GM23338 (cell line): ENCODE measurements around the gene RSPH1. TPM values are rescaled to one million over a fixed set of nuclear protein-coding genes. Genes with fewer than 3 reads are reported as not detected.

Experiments used
- ATAC-seq: fragments of 200-7000 bp; cut with Tn5 transposase; 3 replicates; pipeline ENCODE4 v1.9.1; 2020
- DNase-seq: peaks from one replicate; pipeline ENCODE4 v3.0.0-alpha.2; 2015; ENCODE audit warnings: low spot score
- H2AFZ ChIP-seq: fragments of 200-600 bp; sonication (generic); 2 replicates; pipeline ENCODE4 v1.8.0; 2016; ENCODE audit warnings: antibody characterized with exemption, mild to moderate bottlenecking, moderate library complexity
- H3F3A ChIP-seq: fragments of 200-600 bp; sonication (generic); replicated peaks from 2 replicates; pipeline ENCODE4 v1.8.0; 2017; ENCODE audit warnings: antibody characterized with exemption, mixed run types, low read depth
- H3K27ac ChIP-seq: fragments of 200-600 bp; sonication (generic); 2 replicates; pipeline ENCODE4 v1.6.1; 2016; ENCODE audit warnings: low read depth
- H3K27me3 ChIP-seq: fragments of 200-600 bp; sonication (generic); 2 replicates; pipeline ENCODE4 v1.8.0; 2016; ENCODE audit warnings: mild to moderate bottlenecking, mixed run types, moderate library complexity; ENCODE audit not compliant: insufficient read depth
- H3K36me3 ChIP-seq: fragments of 200-600 bp; sonication (generic); 2 replicates; pipeline ENCODE4 v1.8.0; 2016; ENCODE audit warnings: mild to moderate bottlenecking; ENCODE audit not compliant: insufficient read depth
- H3K4me1 ChIP-seq: fragments of 200-600 bp; sonication (generic); 2 replicates; pipeline ENCODE4 v1.8.0; 2016; ENCODE audit warnings: mild to moderate bottlenecking, moderate library complexity; ENCODE audit not compliant: insufficient read depth
- H3K4me2 ChIP-seq: fragments of 200-600 bp; sonication (generic); 2 replicates; pipeline ENCODE4 v1.7.1; 2017; ENCODE audit warnings: mixed run types
- H3K4me3 ChIP-seq: fragments of 200-600 bp; sonication (generic); 2 replicates; pipeline ENCODE4 v1.6.1; 2016; ENCODE audit warnings: mixed run types
- H3K79me2 ChIP-seq: fragments of 200-600 bp; sonication (generic); replicated peaks from 2 replicates; pipeline ENCODE4 v1.8.0; 2017; ENCODE audit warnings: mild to moderate bottlenecking; ENCODE audit not compliant: insufficient read depth
- H3K9me2 ChIP-seq: fragments of 200-600 bp; sonication (generic); 2 replicates; pipeline ENCODE4 v1.8.0; 2017; ENCODE audit not compliant: insufficient read depth
- H4K20me1 ChIP-seq: fragments of 200-600 bp; sonication (generic); replicated peaks from 2 replicates; pipeline ENCODE4 v1.8.0; 2017; ENCODE audit warnings: mild to moderate bottlenecking; ENCODE audit not compliant: insufficient read depth
- H3K27ac Mint-ChIP-seq: 2 replicates; pipeline ENCODE4 v1.8.0; 2020; ENCODE audit warnings: inconsistent platforms, mild to moderate bottlenecking, moderate library complexity, mixed read lengths
- H3K27me3 Mint-ChIP-seq: 3 replicates; pipeline ENCODE4 v1.8.0; 2022; ENCODE audit warnings: low read depth, mild to moderate bottlenecking, moderate library complexity, mixed read lengths, inconsistent platforms; ENCODE audit not compliant: insufficient read depth, poor library complexity
- H3K36me3 Mint-ChIP-seq: 3 replicates; pipeline ENCODE4 v1.8.0; 2021; ENCODE audit warnings: low read depth, mild to moderate bottlenecking, inconsistent platforms, moderate library complexity, mixed read lengths
- H3K4me1 Mint-ChIP-seq: 3 replicates; pipeline ENCODE4 v1.8.0; 2020; ENCODE audit warnings: mild to moderate bottlenecking, inconsistent platforms, mixed read lengths
- H3K4me3 Mint-ChIP-seq: 3 replicates; pipeline ENCODE4 v1.8.0; 2021; ENCODE audit warnings: moderate library complexity, mild to moderate bottlenecking, inconsistent platforms, mixed read lengths
- H3K9me3 Mint-ChIP-seq: 3 replicates; pipeline ENCODE4 v1.8.0; 2020; ENCODE audit warnings: moderate library complexity, mild to moderate bottlenecking, inconsistent platforms, mixed read lengths
- CREB1 ChIP-seq: fragments of 250-450 bp; sonication (Bioruptor Pico); IDR thresholded peaks from 2 replicates; pipeline ENCODE4 v1.5.0; 2020; ENCODE audit warnings: low read depth, mild to moderate bottlenecking, moderate library complexity
- JUNB ChIP-seq: IDR thresholded peaks from one replicate; pipeline ENCODE4 v1.6.1; 2016; ENCODE audit warnings: antibody characterized with exemption; ENCODE audit not compliant: unreplicated experiment
- NANOG ChIP-seq: IDR thresholded peaks from 2 replicates; pipeline ENCODE4 v1.6.1; 2016; ENCODE audit warnings: antibody characterized with exemption, borderline replicate concordance
- REST ChIP-seq: IDR thresholded peaks from one replicate; pipeline ENCODE4 v1.6.1; 2018; ENCODE audit warnings: antibody characterized with exemption; ENCODE audit not compliant: unreplicated experiment
- ZNF331 ChIP-seq: fragments of 250-450 bp; sonication (Bioruptor Pico); IDR thresholded peaks from 2 replicates; pipeline ENCODE4 v1.5.0; 2020; ENCODE audit warnings: low read depth, mild to moderate bottlenecking, moderate library complexity
- polyA plus RNA-seq: library from polyadenylated mRNA; unstranded; fragments of >200 nt; fragmentation: Nextera tagmentation; extraction: Ambion mirVana; gene quantifications from 2 replicates; pipeline ENCODE4 v1.2.1, GENCODE V29; 2016
- total RNA-seq: library from RNA; depleted of rRNA; stranded (reverse); fragments of >200 nt; shearing (Covaris generic); gene quantifications from 2 replicates; pipeline ENCODE4 v1.2.3, GENCODE V29; 2014
- TF ChIP-seq, protein P1 (sequence below): IDR thresholded peaks from 2 replicates; pipeline ENCODE4 v1.6.1; 2016; ENCODE audit warnings: antibody characterized with exemption
- TF ChIP-seq, protein P2 (sequence below): fragments of 250-450 bp; sonication (Bioruptor Pico); IDR thresholded peaks from 2 replicates; pipeline ENCODE4 v1.5.0; 2020; ENCODE audit warnings: mild to moderate bottlenecking, moderate library complexity

RSPH1 gene
- total and polyA plus RNA-seq, 2 experiments from 2014 or later, result 0.23 TPM; not detected in 1

- TF ChIP-seq JUNB, result no peak
- TF ChIP-seq, protein P1, sequence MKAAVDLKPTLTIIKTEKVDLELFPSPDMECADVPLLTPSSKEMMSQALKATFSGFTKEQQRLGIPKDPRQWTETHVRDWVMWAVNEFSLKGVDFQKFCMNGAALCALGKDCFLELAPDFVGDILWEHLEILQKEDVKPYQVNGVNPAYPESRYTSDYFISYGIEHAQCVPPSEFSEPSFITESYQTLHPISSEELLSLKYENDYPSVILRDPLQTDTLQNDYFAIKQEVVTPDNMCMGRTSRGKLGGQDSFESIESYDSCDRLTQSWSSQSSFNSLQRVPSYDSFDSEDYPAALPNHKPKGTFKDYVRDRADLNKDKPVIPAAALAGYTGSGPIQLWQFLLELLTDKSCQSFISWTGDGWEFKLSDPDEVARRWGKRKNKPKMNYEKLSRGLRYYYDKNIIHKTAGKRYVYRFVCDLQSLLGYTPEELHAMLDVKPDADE, result no peak
- TF ChIP-seq CREB1, result no peak
- no peak for TF ChIP-seq NANOG
- no peak for TF ChIP-seq REST
Observed at GRCh38 chr21:42431196-42431595, 64.8 kb downstream of the RSPH1 start (continued).

DNA sequence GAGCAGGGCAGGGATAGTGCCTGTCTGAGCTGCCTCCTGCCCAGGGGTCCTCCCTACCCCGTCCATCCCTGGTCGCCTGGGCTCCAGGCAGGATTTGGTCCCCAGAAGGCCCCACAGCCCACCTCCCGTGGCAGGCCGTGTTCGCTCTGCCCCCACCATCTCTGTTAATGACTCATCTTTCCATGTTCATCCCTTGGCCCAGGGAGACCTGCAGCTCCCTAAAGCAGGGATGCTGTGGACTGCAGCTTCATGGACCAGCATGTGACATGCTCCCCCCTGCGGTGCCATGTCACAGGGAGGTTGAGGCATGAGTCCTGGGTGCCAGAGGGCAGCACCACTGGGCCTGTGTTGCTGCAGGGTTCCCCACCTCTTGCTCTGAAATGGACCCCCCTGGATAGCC lies 65.5 kb downstream of the RSPH1 start:
- Mint-ChIP-seq H3K4me3 (no peak overlapping the region), H3K9me3 (peaks cover 27% of the 10 kb centered on the region), H3K27ac (no peak overlapping the region), H3K4me1 (no peaks in the 10 kb centered on the region), H3K27me3 (peaks cover 7% of the 10 kb centered on the region), H3K36me3 (no peaks in the 10 kb centered on the region)
- Histone ChIP-seq H3K4me1 (no peaks in the 10 kb centered on the region), H3K79me2 (no peaks in the 10 kb centered on the region), H3K4me3 (no peak overlapping the region), H2AFZ (no peak overlapping the region), H3F3A (no peaks in the 10 kb centered on the region), H3K27ac (no peak overlapping the region), H3K27me3 (no peaks in the 10 kb centered on the region), H4K20me1 (no peaks in the 10 kb centered on the region), H3K36me3 (no peaks in the 10 kb centered on the region), H3K9me2 (no peaks in the 10 kb centered on the region), H3K4me2 (no peak overlapping the region)
- DNase-seq (no peak), ATAC-seq (no peak)
- TF ChIP-seq ZNF331 (CRISPR knock-in tag) (no peak), CREB1 (no peak), JUNB (no peak)
- TF ChIP-seq, protein P2, sequence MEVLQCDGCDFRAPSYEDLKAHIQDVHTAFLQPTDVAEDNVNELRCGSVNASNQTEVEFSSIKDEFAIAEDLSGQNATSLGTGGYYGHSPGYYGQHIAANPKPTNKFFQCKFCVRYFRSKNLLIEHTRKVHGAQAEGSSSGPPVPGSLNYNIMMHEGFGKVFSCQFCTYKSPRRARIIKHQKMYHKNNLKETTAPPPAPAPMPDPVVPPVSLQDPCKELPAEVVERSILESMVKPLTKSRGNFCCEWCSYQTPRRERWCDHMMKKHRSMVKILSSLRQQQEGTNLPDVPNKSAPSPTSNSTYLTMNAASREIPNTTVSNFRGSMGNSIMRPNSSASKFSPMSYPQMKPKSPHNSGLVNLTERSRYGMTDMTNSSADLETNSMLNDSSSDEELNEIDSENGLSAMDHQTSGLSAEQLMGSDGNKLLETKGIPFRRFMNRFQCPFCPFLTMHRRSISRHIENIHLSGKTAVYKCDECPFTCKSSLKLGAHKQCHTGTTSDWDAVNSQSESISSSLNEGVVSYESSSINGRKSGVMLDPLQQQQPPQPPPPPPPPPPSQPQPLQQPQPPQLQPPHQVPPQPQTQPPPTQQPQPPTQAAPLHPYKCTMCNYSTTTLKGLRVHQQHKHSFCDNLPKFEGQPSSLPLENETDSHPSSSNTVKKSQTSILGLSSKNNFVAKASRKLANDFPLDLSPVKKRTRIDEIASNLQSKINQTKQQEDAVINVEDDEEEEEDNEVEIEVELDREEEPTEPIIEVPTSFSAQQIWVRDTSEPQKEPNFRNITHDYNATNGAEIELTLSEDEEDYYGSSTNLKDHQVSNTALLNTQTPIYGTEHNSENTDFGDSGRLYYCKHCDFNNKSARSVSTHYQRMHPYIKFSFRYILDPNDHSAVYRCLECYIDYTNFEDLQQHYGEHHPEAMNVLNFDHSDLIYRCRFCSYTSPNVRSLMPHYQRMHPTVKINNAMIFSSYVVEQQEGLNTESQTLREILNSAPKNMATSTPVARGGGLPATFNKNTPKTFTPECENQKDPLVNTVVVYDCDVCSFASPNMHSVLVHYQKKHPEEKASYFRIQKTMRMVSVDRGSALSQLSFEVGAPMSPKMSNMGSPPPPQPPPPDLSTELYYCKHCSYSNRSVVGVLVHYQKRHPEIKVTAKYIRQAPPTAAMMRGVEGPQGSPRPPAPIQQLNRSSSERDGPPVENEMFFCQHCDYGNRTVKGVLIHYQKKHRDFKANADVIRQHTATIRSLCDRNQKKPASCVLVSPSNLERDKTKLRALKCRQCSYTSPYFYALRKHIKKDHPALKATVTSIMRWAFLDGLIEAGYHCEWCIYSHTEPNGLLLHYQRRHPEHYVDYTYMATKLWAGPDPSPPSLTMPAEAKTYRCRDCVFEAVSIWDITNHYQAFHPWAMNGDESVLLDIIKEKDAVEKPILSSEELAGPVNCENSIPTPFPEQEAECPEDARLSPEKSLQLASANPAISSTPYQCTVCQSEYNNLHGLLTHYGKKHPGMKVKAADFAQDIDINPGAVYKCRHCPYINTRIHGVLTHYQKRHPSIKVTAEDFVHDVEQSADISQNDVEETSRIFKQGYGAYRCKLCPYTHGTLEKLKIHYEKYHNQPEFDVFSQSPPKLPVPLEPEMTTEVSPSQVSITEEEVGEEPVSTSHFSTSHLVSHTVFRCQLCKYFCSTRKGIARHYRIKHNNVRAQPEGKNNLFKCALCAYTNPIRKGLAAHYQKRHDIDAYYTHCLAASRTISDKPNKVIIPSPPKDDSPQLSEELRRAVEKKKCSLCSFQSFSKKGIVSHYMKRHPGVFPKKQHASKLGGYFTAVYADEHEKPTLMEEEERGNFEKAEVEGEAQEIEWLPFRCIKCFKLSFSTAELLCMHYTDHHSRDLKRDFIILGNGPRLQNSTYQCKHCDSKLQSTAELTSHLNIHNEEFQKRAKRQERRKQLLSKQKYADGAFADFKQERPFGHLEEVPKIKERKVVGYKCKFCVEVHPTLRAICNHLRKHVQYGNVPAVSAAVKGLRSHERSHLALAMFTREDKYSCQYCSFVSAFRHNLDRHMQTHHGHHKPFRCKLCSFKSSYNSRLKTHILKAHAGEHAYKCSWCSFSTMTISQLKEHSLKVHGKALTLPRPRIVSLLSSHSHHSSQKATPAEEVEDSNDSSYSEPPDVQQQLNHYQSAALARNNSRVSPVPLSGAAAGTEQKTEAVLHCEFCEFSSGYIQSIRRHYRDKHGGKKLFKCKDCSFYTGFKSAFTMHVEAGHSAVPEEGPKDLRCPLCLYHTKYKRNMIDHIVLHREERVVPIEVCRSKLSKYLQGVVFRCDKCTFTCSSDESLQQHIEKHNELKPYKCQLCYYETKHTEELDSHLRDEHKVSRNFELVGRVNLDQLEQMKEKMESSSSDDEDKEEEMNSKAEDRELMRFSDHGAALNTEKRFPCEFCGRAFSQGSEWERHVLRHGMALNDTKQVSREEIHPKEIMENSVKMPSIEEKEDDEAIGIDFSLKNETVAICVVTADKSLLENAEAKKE (CRISPR knock-in tag), result no peak
